GM19240 (cell line): Measurements from ENCODE around the gene TMEM270.

ENCODE experiments used
- DNase-seq: peaks from one replicate; pipeline ENCODE4 v3.0.0; 2011; ENCODE audit warnings: low spot score; ENCODE audit not compliant: insufficient read length

The TMEM270 gene

GRCh38 chr7:73885433-73885974, 24.5 kb downstream of the TMEM270 start:
- no peak for DNase-seq

- no peak for DNase-seq
Measured at GRCh38 chr7:73885975-73886798, 25.2 kb downstream of the TMEM270 start.

GRCh38 chr7:73887762-73888161, 26.8 kb downstream of the TMEM270 start:
- no peak for DNase-seq

- no peak for DNase-seq
Measured at GRCh38 chr7:73888959-73889358, 28.0 kb downstream of the TMEM270 start.

- no peak for DNase-seq
Measured at GRCh38 chr7:73890555-73891147, 29.7 kb downstream of the TMEM270 start.

GRCh38 chr7:73891178-73891885, 30.4 kb downstream of the TMEM270 start:
- no peak for DNase-seq

GRCh38 chr7:73892003-73892999, 31.3 kb downstream of the TMEM270 start:
- no peak for DNase-seq

GRCh38 chr7:73893342-73894101, 32.6 kb downstream of the TMEM270 start:
- DNase-seq = no peak

- no peak for DNase-seq
Measured at GRCh38 chr7:73894166-73894565, 33.2 kb downstream of the TMEM270 start.

GRCh38 chr7:73894733-73895551, 34.0 kb downstream of the TMEM270 start:
- no peak for DNase-seq

GRCh38 chr7:73895626-73896025, 34.7 kb downstream of the TMEM270 start:
- no peak for DNase-seq

GRCh38 chr7:73896454-73896853, 35.5 kb downstream of the TMEM270 start:
- DNase-seq = peak; percentile 48

- no peak for DNase-seq
Measured at GRCh38 chr7:73899731-73900142, 38.8 kb downstream of the TMEM270 start.

- DNase-seq = no peak
Measured at GRCh38 chr7:73900286-73900685, 39.3 kb downstream of the TMEM270 start.

- DNase-seq = no peak
Measured at GRCh38 chr7:73901231-73901822, 40.4 kb downstream of the TMEM270 start.

- no peak for DNase-seq
Measured at GRCh38 chr7:73901823-73902597, 41.1 kb downstream of the TMEM270 start.

- no peak for DNase-seq
Measured at GRCh38 chr7:73903321-73904218, 42.6 kb downstream of the TMEM270 start.
